Measurements from ENCODE around the gene HVCN1.

HVCN1 gene

GRCh38 chr12:110669193-110669502, 19.8 kb downstream of the HVCN1 start:
- TF ChIP-seq, protein P1, sequence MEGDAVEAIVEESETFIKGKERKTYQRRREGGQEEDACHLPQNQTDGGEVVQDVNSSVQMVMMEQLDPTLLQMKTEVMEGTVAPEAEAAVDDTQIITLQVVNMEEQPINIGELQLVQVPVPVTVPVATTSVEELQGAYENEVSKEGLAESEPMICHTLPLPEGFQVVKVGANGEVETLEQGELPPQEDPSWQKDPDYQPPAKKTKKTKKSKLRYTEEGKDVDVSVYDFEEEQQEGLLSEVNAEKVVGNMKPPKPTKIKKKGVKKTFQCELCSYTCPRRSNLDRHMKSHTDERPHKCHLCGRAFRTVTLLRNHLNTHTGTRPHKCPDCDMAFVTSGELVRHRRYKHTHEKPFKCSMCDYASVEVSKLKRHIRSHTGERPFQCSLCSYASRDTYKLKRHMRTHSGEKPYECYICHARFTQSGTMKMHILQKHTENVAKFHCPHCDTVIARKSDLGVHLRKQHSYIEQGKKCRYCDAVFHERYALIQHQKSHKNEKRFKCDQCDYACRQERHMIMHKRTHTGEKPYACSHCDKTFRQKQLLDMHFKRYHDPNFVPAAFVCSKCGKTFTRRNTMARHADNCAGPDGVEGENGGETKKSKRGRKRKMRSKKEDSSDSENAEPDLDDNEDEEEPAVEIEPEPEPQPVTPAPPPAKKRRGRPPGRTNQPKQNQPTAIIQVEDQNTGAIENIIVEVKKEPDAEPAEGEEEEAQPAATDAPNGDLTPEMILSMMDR (IDR thresholded peaks at IDR 0.05; ENCODE audit: low read depth, low read length, missing control alignments): no peak
- no peaks in the 10 kb centered on the region for H3K36me3 ChIP-seq (replicated peaks)
- H3K27me3 ChIP-seq (replicated peaks): no peaks in the 10 kb centered on the region
- H3K27ac ChIP-seq: no peak overlapping the region
- no peak overlapping the region for H3K4me3 ChIP-seq (ENCODE audit: low read depth, low read length)
- DNase-seq: no peak
- in situ Hi-C loops (cut with HindIII; ENCODE audit: low pct_ligation_motif_present, low sequenced_read_pairs): no loop called here

GRCh38 chr12:110668480-110669192, 20.3 kb downstream of the HVCN1 start:
- H3K27me3 ChIP-seq (replicated peaks): no peaks in the 10 kb centered on the region
- in situ Hi-C loops (cut with HindIII; ENCODE audit: low pct_ligation_motif_present, low sequenced_read_pairs): no loop called here
- no peak for DNase-seq
- H3K36me3 ChIP-seq (replicated peaks): no peaks in the 10 kb centered on the region
- TF ChIP-seq, protein P1 (IDR thresholded peaks at IDR 0.05; ENCODE audit: low read depth, low read length, missing control alignments): no peak
- no peak overlapping the region for H3K27ac ChIP-seq
- no peak overlapping the region for H3K4me3 ChIP-seq (ENCODE audit: low read depth, low read length)

DNA sequence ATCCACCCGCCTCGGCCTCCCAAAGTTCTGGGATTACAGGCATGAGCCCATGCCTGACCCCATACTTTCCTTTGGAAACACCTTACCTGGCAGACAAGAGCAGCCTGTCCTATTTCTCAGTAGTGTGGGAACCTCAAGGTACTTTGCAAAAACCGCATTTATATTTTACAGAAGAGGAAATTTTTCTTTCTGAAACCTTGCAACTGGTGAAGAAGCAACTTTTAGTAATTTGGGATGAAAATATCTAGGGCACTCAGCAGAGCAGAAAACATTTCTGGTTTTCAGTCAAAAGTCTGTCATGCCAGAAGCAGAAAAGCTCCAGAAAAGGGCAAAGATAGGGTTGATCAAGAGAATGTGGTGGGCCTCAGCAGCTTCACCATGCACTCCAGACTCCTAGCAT, 21.2 kb downstream of the HVCN1 start:
- no peak overlapping the region for H3K27ac ChIP-seq

DNA sequence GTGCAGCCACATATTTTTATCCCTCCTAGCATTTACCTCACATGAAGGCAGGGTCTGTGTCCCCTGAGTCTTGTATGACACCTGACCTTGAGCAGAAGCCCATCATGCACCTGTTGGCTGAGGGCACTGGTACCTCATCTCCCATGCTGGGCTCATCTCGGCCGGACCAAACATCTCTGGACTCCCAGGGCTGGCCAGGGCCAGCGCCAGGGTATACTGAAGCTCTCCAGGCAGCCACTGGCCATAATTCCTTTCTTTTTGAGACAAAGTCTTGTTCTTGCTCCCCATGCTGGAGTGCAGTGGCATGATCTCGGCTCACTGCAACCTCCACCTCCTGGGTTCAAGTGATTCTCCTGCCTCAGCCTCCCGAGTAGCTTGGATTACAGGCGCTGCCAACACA, 22.0 kb downstream of the HVCN1 start:
- in situ Hi-C loops (cut with HindIII; ENCODE audit: low pct_ligation_motif_present, low sequenced_read_pairs): no loop called here
- no peaks in the 10 kb centered on the region for H3K36me3 ChIP-seq (replicated peaks)
- no peak overlapping the region for H3K27ac ChIP-seq
- H3K27me3 ChIP-seq (replicated peaks): no peaks in the 10 kb centered on the region
- DNase-seq: no peak
- TF ChIP-seq, protein P1 (IDR thresholded peaks at IDR 0.05; ENCODE audit: low read depth, low read length, missing control alignments): no peak
- H3K4me3 ChIP-seq (ENCODE audit: low read depth, low read length): no peak overlapping the region

More for the DNA sequence above, 21.2 kb downstream of the HVCN1 start:
- no peak for DNase-seq
- TF ChIP-seq, protein P1 (IDR thresholded peaks at IDR 0.05; ENCODE audit: low read depth, low read length, missing control alignments): no peak
- no peaks in the 10 kb centered on the region for H3K27me3 ChIP-seq (replicated peaks)
- H3K4me3 ChIP-seq (ENCODE audit: low read depth, low read length): no peak overlapping the region
- no peaks in the 10 kb centered on the region for H3K36me3 ChIP-seq (replicated peaks)
- in situ Hi-C loops (cut with HindIII; ENCODE audit: low pct_ligation_motif_present, low sequenced_read_pairs): no loop called here

- TF ChIP-seq, protein P1 (IDR thresholded peaks at IDR 0.05; ENCODE audit: low read depth, low read length, missing control alignments): no peak
- H3K27me3 ChIP-seq (replicated peaks): no peaks in the 10 kb centered on the region
- H3K27ac ChIP-seq: no peak overlapping the region
- H3K36me3 ChIP-seq (replicated peaks): no peaks in the 10 kb centered on the region
- in situ Hi-C loops (cut with HindIII; ENCODE audit: low pct_ligation_motif_present, low sequenced_read_pairs): no loop called here
- no peak overlapping the region for H3K4me3 ChIP-seq (ENCODE audit: low read depth, low read length)
- no peak for DNase-seq
Observed at GRCh38 chr12:110661337-110661972, 27.5 kb downstream of the HVCN1 start.
